Esophagus muscularis mucosa (tissue), 4 donors: ENCODE measurements around the gene DUSP22. TPM values are rescaled to one million over a fixed set of nuclear protein-coding genes. Genes with fewer than 3 reads are reported as not detected.

Experiments
- DNase-seq: peaks from one replicate; pipeline ENCODE4 v3.0.0-alpha.2; 2017; ENCODE audit errors: extremely low spot score
- H3K27ac ChIP-seq, 4 donors: fragments of 200-600 bp; sonication (generic); replicated peaks in 1 of 4; 1 replicate in 3 of 4; 2 replicates in 1 of 4; pipeline ENCODE4 v1.5.1; 2016 to 2019; ENCODE audit warnings: mild to moderate bottlenecking in 1 of 4
- H3K27me3 ChIP-seq, 4 donors: fragments of 200-600 bp; sonication (generic); one replicate each; pipeline versions ENCODE4 v1.5.1 to v1.6.0; 2016 to 2019
- H3K36me3 ChIP-seq, 4 donors: fragments of 200-600 bp; sonication (generic); one replicate each; pipeline ENCODE4 v1.5.1; 2016 to 2019
- H3K4me1 ChIP-seq, 4 donors: fragments of 200-600 bp; sonication (generic); one replicate each; pipeline ENCODE4 v1.5.1; 2016 to 2019
- H3K4me3 ChIP-seq, 4 donors: fragments of 200-600 bp; sonication (generic); 1 replicate in 2 of 4; 2 replicates in 2 of 4; pipeline ENCODE4 v1.5.1; 2016 to 2019; ENCODE audit warnings: mild to moderate bottlenecking in 4 of 4, moderate library complexity in 1 of 4
- H3K9me3 ChIP-seq, 4 donors: fragments of 200-600 bp; sonication (generic); 1 replicate in 3 of 4; 2 replicates in 1 of 4; pipeline ENCODE4 v1.5.1; 2016 to 2019
- EP300 ChIP-seq: sonication (generic); formaldehyde crosslinking; IDR thresholded peaks from one replicate; pipeline ENCODE4 v1.6.1; 2017; ENCODE audit warnings: antibody characterized with exemption
- POLR2A ChIP-seq: fragments of 450-650 bp; IDR thresholded peaks from one replicate; pipeline ENCODE4 v1.6.1; 2017; ENCODE audit warnings: antibody characterized with exemption, moderate library complexity, mild to moderate bottlenecking, low read depth
- POLR2AphosphoS5 ChIP-seq, 2 donors: sonication (generic); formaldehyde crosslinking; IDR thresholded peaks; one replicate each; pipeline ENCODE4 v1.6.1; 2017; ENCODE audit warnings: antibody characterized with exemption in 2 of 2
- WGBS: methylation state at CpG from one replicate; pipeline ENCODE4 v1.1.5; 2018; 5-methylcytosine and 5-hydroxymethylcytosine counted together
- intact Hi-C: fragments of 100-400 bp; cut with DNase I; formaldehyde crosslinking; loops from one replicate; pipeline ENCODE4 v1.15.1; 2023
- total RNA-seq, 4 donors: library from RNA; depleted of rRNA; stranded (reverse); fragments of >200 nt; gene quantifications; one replicate each; pipeline versions ENCODE4 v1.1.0 to v1.2.1, GENCODE V29; 2016
- TF ChIP-seq, protein P1 (sequence below), 3 experiments: fragments of 200-600 bp in 2 of 3; fragments of 450-650 bp in 1 of 3; sonication (generic) in 2 of 3; IDR thresholded peaks; one replicate each; pipeline ENCODE4 v1.5.1; 2017 to 2019; ENCODE audit warnings: antibody characterized with exemption in 3 of 3, mild to moderate bottlenecking in 2 of 3, moderate library complexity in 1 of 3

Gene DUSP22
- total RNA-seq, 4 donors from 2014 or later = 67.7 to 95.6 (median 73.7) TPM

DNA sequence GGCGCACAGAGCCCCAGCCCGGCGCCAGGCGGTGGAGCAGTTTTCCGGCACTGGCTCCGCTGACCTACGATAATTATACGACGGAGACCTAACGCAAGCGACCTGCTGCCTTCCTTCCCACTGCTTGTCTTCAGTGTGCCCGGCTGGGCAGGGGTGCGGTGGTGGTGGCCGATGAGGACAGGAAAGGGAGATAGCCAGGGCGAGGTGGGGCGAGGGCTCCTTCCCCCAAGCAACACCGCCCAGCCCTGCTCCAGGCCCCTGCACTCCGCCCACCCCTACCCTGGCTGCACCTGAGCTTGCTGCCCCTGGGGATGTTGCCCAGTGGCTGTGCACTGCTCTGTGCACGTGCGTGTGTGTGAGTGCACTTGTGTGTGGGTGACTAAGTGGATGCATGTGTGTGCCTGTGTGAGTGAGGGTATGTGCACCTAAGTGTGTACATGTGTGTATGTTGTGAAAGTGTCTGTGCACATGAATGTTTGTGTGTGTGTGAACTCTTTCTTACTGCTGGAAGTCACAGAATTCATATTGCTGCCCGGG lies 56.6 kb downstream of the DUSP22 start:
- Histone ChIP-seq H3K27ac (no peak overlapping the region), H3K36me3 (peaks cover 25 to 60% (median 43%) of the 10 kb centered on the region in 4 donors), H3K4me3 (no peak overlapping the region), H3K9me3 (no peaks in the 10 kb centered on the region), H3K27me3 (no peaks in the 10 kb centered on the region), H3K4me1 (peaks cover 0 to 5% (median 0%) of the 10 kb centered on the region in 4 donors)
- intact Hi-C loops = no loop called here
- DNase-seq = no peak
- TF ChIP-seq EP300 (no peak), POLR2AphosphoS5 (IDR thresholded peaks at IDR 0.05) (no peak), POLR2A (no peak)
- TF ChIP-seq, protein P1, sequence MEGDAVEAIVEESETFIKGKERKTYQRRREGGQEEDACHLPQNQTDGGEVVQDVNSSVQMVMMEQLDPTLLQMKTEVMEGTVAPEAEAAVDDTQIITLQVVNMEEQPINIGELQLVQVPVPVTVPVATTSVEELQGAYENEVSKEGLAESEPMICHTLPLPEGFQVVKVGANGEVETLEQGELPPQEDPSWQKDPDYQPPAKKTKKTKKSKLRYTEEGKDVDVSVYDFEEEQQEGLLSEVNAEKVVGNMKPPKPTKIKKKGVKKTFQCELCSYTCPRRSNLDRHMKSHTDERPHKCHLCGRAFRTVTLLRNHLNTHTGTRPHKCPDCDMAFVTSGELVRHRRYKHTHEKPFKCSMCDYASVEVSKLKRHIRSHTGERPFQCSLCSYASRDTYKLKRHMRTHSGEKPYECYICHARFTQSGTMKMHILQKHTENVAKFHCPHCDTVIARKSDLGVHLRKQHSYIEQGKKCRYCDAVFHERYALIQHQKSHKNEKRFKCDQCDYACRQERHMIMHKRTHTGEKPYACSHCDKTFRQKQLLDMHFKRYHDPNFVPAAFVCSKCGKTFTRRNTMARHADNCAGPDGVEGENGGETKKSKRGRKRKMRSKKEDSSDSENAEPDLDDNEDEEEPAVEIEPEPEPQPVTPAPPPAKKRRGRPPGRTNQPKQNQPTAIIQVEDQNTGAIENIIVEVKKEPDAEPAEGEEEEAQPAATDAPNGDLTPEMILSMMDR (IDR thresholded peaks at IDR 0.05) = no peak
- 90% methylated on average over 21 of the region's 21 CpGs for WGBS

DNA sequence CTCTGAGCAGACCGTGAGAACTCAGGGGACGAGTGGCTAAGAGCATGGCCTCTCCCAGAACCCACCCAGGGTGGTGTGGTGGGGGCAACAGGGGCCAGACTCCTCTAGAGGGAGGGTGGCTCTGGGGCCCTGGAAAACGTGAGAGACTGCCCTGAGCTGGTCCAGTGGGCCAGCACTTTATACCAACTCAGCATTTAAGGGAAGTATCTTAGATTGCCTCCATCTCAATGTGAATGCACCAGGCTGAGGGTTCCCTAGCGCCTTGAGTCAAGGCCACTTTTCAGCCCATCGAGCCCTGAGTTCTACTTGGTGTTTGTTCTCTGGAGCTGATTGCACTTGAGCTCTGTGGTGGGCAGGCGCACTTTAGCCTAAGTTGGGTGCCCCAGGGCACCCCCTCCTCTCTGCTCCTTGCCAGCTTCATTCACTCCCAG lies 57.2 kb downstream of the DUSP22 start:
- no peaks in the 10 kb centered on the region for H3K9me3 ChIP-seq
- no peak overlapping the region for H3K4me3 ChIP-seq
- no peak for DNase-seq
- peaks cover 25 to 60% (median 43%) of the 10 kb centered on the region in 4 donors for H3K36me3 ChIP-seq
- intact Hi-C loops = no loop called here
- TF ChIP-seq EP300 (no peak), POLR2AphosphoS5 (IDR thresholded peaks at IDR 0.05) (no peak), POLR2A (no peak)
- TF ChIP-seq, protein P1 (IDR thresholded peaks at IDR 0.05) = no peak
- H3K4me1 ChIP-seq = no peaks in the 10 kb centered on the region
- no peaks in the 10 kb centered on the region for H3K27me3 ChIP-seq
- H3K27ac ChIP-seq = no peak overlapping the region
- WGBS = 75% methylated on average over 6 of the region's 6 CpGs

DNA sequence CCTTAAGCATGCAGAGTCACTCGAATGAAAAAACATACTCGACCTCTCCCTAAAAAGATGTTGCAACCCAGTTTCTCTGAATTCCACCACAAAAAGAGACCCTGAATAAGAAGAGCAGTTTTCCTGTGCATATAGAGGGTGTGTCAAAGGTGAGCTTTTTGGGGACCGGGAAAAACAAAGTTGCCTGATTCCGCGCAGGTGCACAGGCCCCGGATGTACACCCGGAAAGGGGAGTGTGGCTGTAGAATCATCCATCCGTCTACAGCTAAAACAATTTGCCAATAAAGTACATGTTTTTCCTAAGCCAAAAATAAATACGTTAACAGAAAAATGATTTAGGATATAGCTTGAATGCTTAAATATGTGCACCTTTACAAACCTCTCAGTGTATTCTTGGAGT lies 58.1 kb downstream of the DUSP22 start:
- H3K4me1 ChIP-seq = no peaks in the 10 kb centered on the region
- no peaks in the 10 kb centered on the region for H3K27me3 ChIP-seq
- DNase-seq = no peak
- no peak overlapping the region for H3K27ac ChIP-seq
- no peaks in the 10 kb centered on the region for H3K9me3 ChIP-seq
- intact Hi-C loops = no loop called here
- H3K36me3 ChIP-seq = peaks cover 25 to 60% (median 43%) of the 10 kb centered on the region in 4 donors
- H3K4me3 ChIP-seq = no peak overlapping the region
- 92% methylated on average over 9 of the region's 9 CpGs for WGBS
- TF ChIP-seq, protein P1 (IDR thresholded peaks at IDR 0.05) = no peak
- no peak for TF ChIP-seq POLR2AphosphoS5 (IDR thresholded peaks at IDR 0.05)
- TF ChIP-seq EP300 = no peak
- TF ChIP-seq POLR2A = no peak

DNA sequence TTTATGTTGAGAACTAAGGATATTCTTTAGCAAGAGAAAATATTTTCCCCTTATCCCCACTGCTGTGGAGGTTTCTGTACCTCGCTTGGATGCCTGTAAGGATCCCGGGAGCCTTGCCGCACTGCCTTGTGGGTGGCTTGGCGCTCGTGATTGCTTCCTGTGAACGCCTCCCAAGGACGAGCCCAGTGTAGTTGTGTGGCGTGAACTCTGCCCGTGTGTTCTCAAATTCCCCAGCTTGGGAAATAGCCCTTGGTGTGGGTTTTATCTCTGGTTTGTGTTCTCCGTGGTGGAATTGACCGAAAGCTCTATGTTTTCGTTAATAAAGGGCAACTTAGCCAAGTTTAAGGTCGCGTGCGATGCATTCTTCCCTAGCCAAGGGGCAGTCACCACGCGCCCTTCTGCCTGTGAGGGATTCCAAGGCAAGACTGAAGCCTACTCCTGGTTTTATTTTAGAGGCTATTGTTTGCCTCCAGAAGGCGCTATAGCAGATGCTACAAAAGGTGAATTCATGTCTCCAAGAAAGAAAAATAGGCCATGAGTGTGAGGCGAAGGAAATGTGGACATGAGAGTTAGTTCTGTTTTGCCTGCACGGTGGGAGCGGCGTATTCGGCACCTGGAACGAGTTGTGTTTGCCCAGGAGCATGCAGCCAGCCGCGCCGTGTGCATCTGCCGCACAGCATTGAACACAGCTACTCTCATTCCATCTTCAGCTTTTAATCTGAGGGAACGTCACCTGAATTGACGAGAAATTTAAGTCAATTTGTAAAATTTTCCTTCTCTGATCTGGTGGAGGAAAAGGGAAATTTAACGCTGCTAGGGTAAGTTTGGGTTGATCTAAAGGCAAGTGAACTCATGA lies 59.0 kb downstream of the DUSP22 start:
- no peaks in the 10 kb centered on the region for H3K27me3 ChIP-seq
- WGBS = 89% methylated on average over 31 of the region's 31 CpGs
- DNase-seq = no peak
- H3K9me3 ChIP-seq = no peaks in the 10 kb centered on the region
- intact Hi-C loops = no loop called here
- H3K4me1 ChIP-seq = no peaks in the 10 kb centered on the region
- H3K36me3 ChIP-seq = peaks cover 25 to 60% (median 43%) of the 10 kb centered on the region in 4 donors
- H3K4me3 ChIP-seq = no peak overlapping the region
- H3K27ac ChIP-seq = no peak overlapping the region
- TF ChIP-seq, protein P1 (IDR thresholded peaks at IDR 0.05) = no peak
- TF ChIP-seq EP300 (no peak), POLR2AphosphoS5 (IDR thresholded peaks at IDR 0.05) (no peak), POLR2A (no peak)
